ENCODE data around the gene ZBED2.

Gene ZBED2

DNA sequence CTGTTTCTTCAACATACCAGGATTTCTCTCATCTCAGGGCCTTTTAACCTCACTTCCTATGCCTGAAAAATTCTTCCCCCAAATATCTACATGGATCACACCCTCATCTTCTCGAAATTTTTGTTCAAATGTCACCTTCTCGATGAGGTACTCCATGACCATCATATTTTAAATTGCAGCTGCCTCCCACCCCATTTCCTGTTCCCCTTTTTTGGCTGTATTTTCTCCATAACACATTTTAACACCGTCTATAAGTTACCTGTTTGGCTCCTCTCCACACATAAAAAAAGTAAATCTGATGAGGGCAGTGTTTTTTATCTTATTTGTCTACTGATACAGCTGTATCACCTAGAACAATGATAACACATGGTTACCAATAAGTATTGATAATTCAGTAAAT, 20.7 kb upstream of the ZBED2 start:
- no peaks in the 10 kb centered on the region for H3F3A ChIP-seq (ENCODE audit: low read depth)
- H3K4me3 ChIP-seq (ENCODE audit: low read length, poor library complexity, severe bottlenecking): no peak overlapping the region
- H3K9me2 ChIP-seq (replicated peaks; ENCODE audit: low read depth, low read length): no peaks in the 10 kb centered on the region
- H3K27me3 ChIP-seq (ENCODE audit: insufficient read depth, low read length, poor library complexity, severe bottlenecking): no peaks in the 10 kb centered on the region
- peaks cover under 1% of the 10 kb centered on the region for H4K20me1 ChIP-seq (ENCODE audit: insufficient read depth, low read length, poor library complexity, severe bottlenecking)
- no peaks in the 10 kb centered on the region for H3K79me2 ChIP-seq (ENCODE audit: insufficient read depth, low read length)
- H3K9me3 ChIP-seq (ENCODE audit: insufficient read depth, low read depth, low read length): peaks cover 10% of the 10 kb centered on the region; the same call in 1 of the 2 replicates
- peaks cover 9% of the 10 kb centered on the region; the same call in 1 of the 2 replicates for H3K36me3 ChIP-seq (ENCODE audit: insufficient read depth, low read length)
- no peak overlapping the region for H3K9ac ChIP-seq (ENCODE audit: low read depth, low read length, poor library complexity, severe bottlenecking)
- no peak overlapping the region for H2AFZ ChIP-seq (ENCODE audit: low read length)
- peaks cover 25% of the 10 kb centered on the region for H3K4me1 ChIP-seq (ENCODE audit: insufficient read depth, low read length, poor library complexity, severe bottlenecking)
- TF ChIP-seq, protein P1, sequence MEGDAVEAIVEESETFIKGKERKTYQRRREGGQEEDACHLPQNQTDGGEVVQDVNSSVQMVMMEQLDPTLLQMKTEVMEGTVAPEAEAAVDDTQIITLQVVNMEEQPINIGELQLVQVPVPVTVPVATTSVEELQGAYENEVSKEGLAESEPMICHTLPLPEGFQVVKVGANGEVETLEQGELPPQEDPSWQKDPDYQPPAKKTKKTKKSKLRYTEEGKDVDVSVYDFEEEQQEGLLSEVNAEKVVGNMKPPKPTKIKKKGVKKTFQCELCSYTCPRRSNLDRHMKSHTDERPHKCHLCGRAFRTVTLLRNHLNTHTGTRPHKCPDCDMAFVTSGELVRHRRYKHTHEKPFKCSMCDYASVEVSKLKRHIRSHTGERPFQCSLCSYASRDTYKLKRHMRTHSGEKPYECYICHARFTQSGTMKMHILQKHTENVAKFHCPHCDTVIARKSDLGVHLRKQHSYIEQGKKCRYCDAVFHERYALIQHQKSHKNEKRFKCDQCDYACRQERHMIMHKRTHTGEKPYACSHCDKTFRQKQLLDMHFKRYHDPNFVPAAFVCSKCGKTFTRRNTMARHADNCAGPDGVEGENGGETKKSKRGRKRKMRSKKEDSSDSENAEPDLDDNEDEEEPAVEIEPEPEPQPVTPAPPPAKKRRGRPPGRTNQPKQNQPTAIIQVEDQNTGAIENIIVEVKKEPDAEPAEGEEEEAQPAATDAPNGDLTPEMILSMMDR (conservative IDR thresholded peaks at IDR 0.05; ENCODE audit: low read length): no peak
- TF ChIP-seq EZH2phosphoT487 (IDR thresholded peaks at IDR 0.05; ENCODE audit: borderline replicate concordance): no peak
- peak overlapping the region; percentile 16 for H3K4me2 ChIP-seq (ENCODE audit: low read depth, low read length, poor library complexity, severe bottlenecking)

DNA sequence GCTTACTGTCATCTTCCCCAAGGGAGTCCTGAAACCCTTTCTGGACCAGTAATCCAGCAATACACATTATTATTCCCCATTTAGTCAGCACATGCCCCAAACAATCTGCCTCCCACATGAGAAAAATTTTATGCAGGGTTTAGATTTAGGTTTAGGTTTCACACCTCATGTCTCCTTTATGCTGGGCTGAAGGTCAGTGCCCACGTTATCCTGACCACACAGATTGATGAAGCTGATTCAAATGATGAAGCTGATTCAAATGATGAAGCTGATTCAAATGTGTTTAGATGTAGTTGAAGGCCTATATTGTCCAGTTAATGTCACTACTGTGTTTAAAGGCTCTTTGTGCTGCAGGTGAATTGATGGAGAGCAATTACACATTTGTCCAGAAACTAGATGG, 18.1 kb upstream of the ZBED2 start:
- H3K27me3 ChIP-seq (ENCODE audit: insufficient read depth, low read length, poor library complexity, severe bottlenecking): no peaks in the 10 kb centered on the region
- no peaks in the 10 kb centered on the region for H3K9me2 ChIP-seq (replicated peaks; ENCODE audit: low read depth, low read length)
- peaks cover 10% of the 10 kb centered on the region; the same call in 1 of the 2 replicates for H3K9me3 ChIP-seq (ENCODE audit: insufficient read depth, low read depth, low read length)
- H3K79me2 ChIP-seq (ENCODE audit: insufficient read depth, low read length): no peaks in the 10 kb centered on the region
- no peak overlapping the region for H3K4me2 ChIP-seq (ENCODE audit: low read depth, low read length, poor library complexity, severe bottlenecking)
- no peak overlapping the region for H3K4me3 ChIP-seq (ENCODE audit: low read length, poor library complexity, severe bottlenecking)
- H3F3A ChIP-seq (ENCODE audit: low read depth): no peaks in the 10 kb centered on the region
- no peak overlapping the region for H3K9ac ChIP-seq (ENCODE audit: low read depth, low read length, poor library complexity, severe bottlenecking)
- peaks cover 39% of the 10 kb centered on the region for H3K4me1 ChIP-seq (ENCODE audit: insufficient read depth, low read length, poor library complexity, severe bottlenecking)
- H4K20me1 ChIP-seq (ENCODE audit: insufficient read depth, low read length, poor library complexity, severe bottlenecking): peaks cover 11% of the 10 kb centered on the region
- no peak for TF ChIP-seq EZH2phosphoT487 (IDR thresholded peaks at IDR 0.05; ENCODE audit: borderline replicate concordance)
- TF ChIP-seq, protein P1 (conservative IDR thresholded peaks at IDR 0.05; ENCODE audit: low read length): no peak
- peaks cover 11% of the 10 kb centered on the region; the same call in 1 of the 2 replicates for H3K36me3 ChIP-seq (ENCODE audit: insufficient read depth, low read length)
- no peak overlapping the region for H2AFZ ChIP-seq (ENCODE audit: low read length)

DNA sequence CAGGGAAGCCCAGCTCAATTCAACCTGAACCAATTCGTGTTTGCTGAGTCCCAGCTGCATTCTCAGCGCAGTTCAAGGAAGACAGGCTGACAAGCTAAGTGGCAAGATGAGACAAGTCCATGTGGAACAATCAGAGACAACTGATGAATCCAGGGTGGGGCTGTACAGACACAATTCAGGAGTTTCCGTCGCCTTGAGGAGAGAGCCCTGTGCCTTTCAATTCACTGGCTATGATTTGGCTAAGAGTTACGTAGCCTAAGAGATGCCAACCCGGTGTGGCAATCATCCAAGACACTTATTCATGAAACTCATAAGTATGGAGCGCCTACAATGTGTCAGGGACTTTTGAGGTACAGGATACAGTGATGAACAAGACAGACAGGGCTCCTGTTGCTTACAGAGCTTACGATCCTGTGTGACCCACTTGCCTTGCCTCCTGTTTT, 15.5 kb upstream of the ZBED2 start:
- peak overlapping the region; percentile 39 for H3K4me3 ChIP-seq (ENCODE audit: low read length, poor library complexity, severe bottlenecking)
- H3K9ac ChIP-seq (ENCODE audit: low read depth, low read length, poor library complexity, severe bottlenecking): no peak overlapping the region
- peaks cover 8% of the 10 kb centered on the region; the same call in 1 of the 2 replicates for H3K36me3 ChIP-seq (ENCODE audit: insufficient read depth, low read length)

More for the DNA sequence above, 15.5 kb upstream of the ZBED2 start:
- no peaks in the 10 kb centered on the region for H3K79me2 ChIP-seq (ENCODE audit: insufficient read depth, low read length)
- TF ChIP-seq, protein P1 (conservative IDR thresholded peaks at IDR 0.05; ENCODE audit: low read length): no peak
- no peak for TF ChIP-seq EZH2phosphoT487 (IDR thresholded peaks at IDR 0.05; ENCODE audit: borderline replicate concordance)
- H4K20me1 ChIP-seq (ENCODE audit: insufficient read depth, low read length, poor library complexity, severe bottlenecking): peaks cover 11% of the 10 kb centered on the region
- no peak overlapping the region for H2AFZ ChIP-seq (ENCODE audit: low read length)
- H3K27me3 ChIP-seq (ENCODE audit: insufficient read depth, low read length, poor library complexity, severe bottlenecking): no peaks in the 10 kb centered on the region
- peaks cover 22% of the 10 kb centered on the region for H3K4me1 ChIP-seq (ENCODE audit: insufficient read depth, low read length, poor library complexity, severe bottlenecking)
- no peaks in the 10 kb centered on the region for H3K9me2 ChIP-seq (replicated peaks; ENCODE audit: low read depth, low read length)
- peak overlapping the region; percentile 63 for H3K4me2 ChIP-seq (ENCODE audit: low read depth, low read length, poor library complexity, severe bottlenecking)
- H3K9me3 ChIP-seq (ENCODE audit: insufficient read depth, low read depth, low read length): no peaks in the 10 kb centered on the region
- no peaks in the 10 kb centered on the region for H3F3A ChIP-seq (ENCODE audit: low read depth)
